Cerebellar nuclear complex (tissue), 1 donor: ENCODE data around the gene RAB11FIP4.

ENCODE experiments used
- DNase-seq, 2 experiments: peaks; one replicate each; lab custom pipeline; 2025; lab: John Stamatoyannopoulos, UW

RAB11FIP4 gene

DNA sequence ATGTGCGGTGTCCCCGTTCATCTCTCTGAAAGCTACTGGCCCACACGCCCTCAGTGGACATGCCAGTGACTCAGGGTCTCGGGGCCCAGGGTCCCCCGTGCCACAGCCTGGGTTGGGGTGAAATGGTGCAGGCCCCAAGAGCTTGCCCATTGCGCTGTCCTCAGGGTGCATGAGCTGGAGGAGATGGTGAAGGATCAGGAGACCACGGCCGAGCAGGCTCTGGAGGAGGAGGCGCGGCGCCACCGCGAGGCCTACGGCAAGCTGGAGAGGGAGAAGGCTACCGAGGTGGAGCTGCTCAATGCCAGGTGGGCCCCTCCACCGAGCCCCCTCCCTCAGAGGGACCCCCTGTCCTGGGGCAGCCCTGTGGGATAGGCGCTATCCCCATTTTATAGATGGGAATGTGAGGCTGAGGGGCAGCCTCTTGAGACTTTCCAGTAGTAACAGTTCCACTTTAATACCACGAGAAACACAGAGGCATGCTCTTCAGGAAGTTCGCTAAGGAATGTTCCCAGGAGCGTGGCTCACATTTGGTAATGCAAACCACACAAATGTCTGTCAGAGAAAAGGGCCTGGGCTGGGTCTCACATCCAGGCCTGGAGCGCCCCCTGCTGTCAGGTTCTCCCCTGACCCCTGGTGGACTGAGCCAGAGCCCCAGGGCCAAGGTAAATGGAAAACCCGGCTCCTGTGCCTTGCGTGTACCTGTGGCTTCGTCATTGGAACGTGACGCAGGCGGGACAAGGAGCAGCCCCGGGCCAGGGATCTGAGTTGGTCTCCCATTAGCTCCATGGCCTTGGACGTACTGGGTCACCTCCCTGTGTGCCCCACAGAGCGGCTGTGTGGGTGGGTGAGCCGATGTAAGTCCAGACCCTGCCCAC lies 133.7 kb downstream of the RAB11FIP4 start:
- DNase-seq = peak in 1 of 2 experiments; percentile 77

GRCh38 chr17:31525801-31526549 lies 134.5 kb downstream of the RAB11FIP4 start:
- no peak for DNase-seq

GRCh38 chr17:31527606-31528005 lies 136.1 kb downstream of the RAB11FIP4 start:
- DNase-seq = no peak

GRCh38 chr17:31528291-31528874 lies 136.9 kb downstream of the RAB11FIP4 start:
- no peak for DNase-seq

- DNase-seq = no peak
Measured at GRCh38 chr17:31529841-31530251, 138.4 kb downstream of the RAB11FIP4 start.

DNA sequence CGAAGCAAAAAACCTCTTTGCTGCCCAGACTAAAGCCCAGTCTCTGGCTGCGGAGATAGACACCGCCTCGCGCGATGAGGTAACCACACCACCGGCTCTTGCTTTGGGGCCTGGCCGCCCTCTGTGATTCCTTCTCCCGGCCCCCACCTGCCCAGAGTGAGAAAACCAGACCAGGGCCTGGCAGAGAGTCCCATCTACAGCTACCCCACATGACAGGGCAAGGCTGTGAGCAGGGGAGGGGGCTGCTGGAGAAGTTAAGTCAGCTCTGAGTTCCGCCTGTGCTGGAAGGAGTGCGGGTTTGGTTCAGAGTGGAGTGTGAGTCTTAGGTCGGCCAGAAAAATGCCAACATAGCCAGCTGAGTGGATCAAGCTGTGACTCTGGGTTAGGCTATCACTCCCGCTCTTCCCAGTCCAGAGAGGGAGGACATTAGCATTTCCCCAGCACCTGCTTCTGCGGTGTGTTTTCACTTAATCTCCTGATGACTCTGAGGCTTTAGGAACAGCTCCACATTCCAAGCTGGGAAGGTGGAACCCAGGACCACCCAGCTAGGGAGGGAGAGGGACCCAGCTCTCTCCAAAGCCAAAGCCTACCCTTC lies 139.0 kb downstream of the RAB11FIP4 start:
- no peak for DNase-seq

- DNase-seq = no peak
Measured at GRCh38 chr17:31531336-31531980, 140.0 kb downstream of the RAB11FIP4 start.

DNA sequence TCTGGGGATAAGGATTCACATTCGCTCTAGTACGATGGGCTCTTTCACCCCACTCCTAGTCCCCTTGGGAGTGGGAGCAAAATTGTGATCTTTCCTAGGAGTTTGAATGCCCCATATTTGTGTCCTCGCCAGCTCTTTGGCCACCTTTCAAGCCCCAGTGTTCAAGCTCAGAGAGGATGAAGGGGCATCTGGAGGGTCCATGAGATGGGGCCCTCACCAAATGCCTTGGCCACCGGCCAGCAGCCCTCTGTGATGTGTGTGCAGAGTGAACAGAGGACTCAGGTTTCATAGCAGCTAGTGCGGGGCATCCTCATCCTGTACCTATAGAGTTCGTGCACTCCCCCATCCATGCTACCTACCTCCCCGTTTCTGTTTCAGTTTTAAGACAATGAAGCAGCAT lies 140.6 kb downstream of the RAB11FIP4 start:
- no peak for DNase-seq

- no peak for DNase-seq
Measured at GRCh38 chr17:31532526-31532925, 141.1 kb downstream of the RAB11FIP4 start.

- no peak for DNase-seq
Measured at GRCh38 chr17:31533546-31534155, 142.2 kb downstream of the RAB11FIP4 start.

GRCh38 chr17:31534223-31534888 lies 142.9 kb downstream of the RAB11FIP4 start:
- no peak for DNase-seq

DNA sequence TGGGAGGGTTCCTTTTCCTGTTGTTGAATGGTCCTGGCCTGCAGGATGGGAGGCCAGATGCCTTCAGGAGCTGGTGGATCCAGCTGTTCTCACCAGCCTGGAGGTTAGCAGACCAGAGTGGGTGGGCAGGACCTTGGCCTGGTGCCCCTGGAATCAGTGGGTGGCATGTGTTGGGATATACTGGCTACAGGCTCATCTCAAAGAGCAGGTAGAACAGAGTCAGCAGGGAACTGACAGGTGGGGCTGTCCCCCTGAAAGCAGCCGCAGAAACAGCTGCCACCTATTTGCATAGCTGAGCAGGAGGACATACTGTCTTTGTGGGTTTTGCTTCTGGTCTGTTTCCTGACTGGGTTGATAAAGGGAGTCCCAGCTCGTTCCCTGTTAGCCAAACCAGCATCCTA lies 144.1 kb downstream of the RAB11FIP4 start:
- no peak for DNase-seq

DNA sequence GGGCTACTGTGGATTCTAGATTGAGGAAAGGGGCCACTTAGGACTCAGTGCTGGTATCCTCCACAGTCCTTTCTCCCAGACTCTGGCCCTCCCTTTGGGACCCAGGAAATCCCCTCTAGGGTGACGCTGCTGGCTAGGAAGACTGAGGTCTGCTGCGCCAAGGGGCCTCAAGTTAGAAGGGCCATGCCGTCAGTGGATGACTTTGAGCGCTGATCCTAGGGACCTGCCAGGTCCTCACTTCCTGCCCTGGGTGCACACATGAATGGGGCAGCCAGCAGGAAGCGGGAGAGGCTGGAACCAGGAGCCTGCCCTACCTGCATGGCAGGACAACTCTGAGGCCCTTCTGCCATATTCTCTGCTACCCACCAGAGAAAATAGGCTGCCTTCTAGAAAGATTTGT lies 145.0 kb downstream of the RAB11FIP4 start:
- DNase-seq = no peak

DNA sequence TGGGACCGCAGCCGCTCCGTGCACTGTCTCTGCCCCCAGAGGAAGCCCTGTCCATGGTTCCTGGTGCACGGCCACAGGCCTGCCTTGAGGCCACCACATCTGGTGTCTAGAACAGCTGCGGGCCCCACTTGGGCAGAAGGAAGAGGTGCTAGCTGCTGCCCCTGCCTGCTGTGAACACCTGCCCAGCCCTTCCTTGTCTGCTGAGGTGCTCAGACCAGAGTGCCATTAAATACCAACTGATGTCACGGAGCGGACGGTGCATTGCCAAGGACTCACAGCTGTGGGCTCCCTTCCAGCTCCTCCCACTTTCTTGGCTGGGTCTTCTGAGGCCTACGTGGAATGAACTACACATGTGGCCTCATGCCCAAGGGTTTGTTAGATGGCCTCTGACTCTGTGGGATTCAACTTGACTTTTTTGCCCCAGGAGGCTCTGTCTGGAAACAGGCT lies 146.1 kb downstream of the RAB11FIP4 start:
- DNase-seq = no peak

GRCh38 chr17:31538080-31538762 lies 146.7 kb downstream of the RAB11FIP4 start:
- DNase-seq = no peak

- DNase-seq = no peak
Measured at GRCh38 chr17:31540602-31541307, 149.3 kb downstream of the RAB11FIP4 start.

DNA sequence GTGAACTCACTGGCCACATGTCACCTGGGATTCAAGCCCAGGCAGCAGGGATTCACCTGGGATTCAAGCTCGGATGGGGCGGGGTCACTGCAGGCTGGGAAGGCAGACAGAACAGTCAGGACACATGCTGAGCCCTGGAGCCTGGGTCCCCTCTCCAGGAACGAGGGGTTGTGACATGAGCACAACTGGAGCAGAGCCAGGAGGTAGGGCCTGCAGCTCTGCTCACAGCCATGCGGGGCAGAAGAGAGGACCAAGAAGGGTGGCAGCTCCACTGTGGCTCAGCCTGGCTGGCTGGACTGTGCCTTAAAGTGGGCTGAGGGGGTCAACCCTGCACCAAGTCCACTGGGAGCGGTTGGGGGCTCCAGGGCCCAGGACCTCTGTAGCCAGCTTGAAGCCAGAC lies 150.1 kb downstream of the RAB11FIP4 start:
- DNase-seq = no peak

DNA sequence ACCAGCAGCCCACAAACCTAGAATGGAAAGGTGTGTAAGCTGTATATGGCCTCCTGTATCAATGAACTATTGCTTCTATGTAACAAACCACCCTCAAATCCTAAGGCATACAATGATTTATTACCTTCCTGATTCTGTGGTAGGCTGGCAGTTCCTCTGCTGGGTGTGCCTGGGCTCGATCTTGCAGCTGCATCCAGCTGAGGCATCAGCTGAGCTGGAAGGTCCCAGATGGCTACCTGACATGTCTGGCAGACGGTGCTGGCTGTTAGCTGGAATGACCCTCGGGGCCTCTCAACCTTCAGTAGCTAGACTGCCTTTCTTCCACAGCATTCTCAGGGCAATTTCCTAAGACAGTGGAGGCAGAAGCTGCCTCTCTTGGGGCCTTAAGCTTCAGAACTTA lies 152.7 kb downstream of the RAB11FIP4 start:
- DNase-seq = no peak

DNA sequence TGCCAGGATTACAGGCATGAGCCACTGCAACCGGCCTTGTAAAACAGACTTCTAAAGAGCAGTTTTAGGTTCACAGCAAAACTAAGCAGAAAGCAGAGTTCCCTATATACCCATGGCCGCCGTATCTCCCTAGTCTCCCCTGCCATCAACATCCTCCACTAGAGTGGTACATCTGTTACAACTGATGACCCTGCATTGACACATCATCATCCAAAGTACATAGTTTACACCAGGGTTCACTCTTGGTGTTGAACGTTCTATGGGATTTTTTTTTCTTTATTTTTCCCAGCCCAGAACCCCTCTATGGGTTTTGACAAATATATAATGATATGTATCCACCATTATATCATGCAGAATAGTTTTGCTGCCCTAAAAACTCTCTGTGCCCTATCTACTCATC lies 155.2 kb downstream of the RAB11FIP4 start:
- DNase-seq = no peak

- DNase-seq = no peak
Measured at GRCh38 chr17:31548709-31549108, 157.2 kb downstream of the RAB11FIP4 start.
